Stomach (tissue), 9 donors: ENCODE results near the gene MKX. TPM values are rescaled to one million over a fixed set of nuclear protein-coding genes. Genes with fewer than 3 reads are reported as not detected.
A peak's percentile ranks its signal among the peaks of the same experiment; 100 is the strongest.

ENCODE experiments used
- DNase-seq, 2 donors: peaks; one replicate each; pipeline versions ENCODE4 v3.0.0 to v3.0.0-alpha.2; 2013 to 2019
- H3K27ac ChIP-seq, 5 donors: fragments of 200-600 bp in 4 of 5; sonication (generic) in 4 of 5; one replicate each; pipeline ENCODE4 v1.5.1; 2013 to 2019; ENCODE audit warnings: mild to moderate bottlenecking in 1 of 5, moderate library complexity in 1 of 5
- H3K27me3 ChIP-seq, 3 donors: fragments of 200-600 bp; sonication (generic); one replicate each; pipeline ENCODE4 v1.5.1; 2017 to 2019; ENCODE audit warnings: mixed run types in 1 of 3
- H3K36me3 ChIP-seq, 4 donors: fragments of 200-600 bp; sonication (generic); 1 replicate in 3 of 4; 2 replicates in 1 of 4; pipeline ENCODE4 v1.5.1; 2016 to 2019
- H3K4me1 ChIP-seq, 4 donors: fragments of 200-600 bp; sonication (generic); one replicate each; pipeline ENCODE4 v1.5.1; 2016 to 2019
- H3K4me3 ChIP-seq, 4 donors: fragments of 200-600 bp; sonication (generic) in 3 of 4; one replicate each; pipeline ENCODE4 v1.5.1; 2016 to 2019; ENCODE audit warnings: mild to moderate bottlenecking in 1 of 4
- H3K9me3 ChIP-seq, 4 donors: fragments of 200-600 bp; sonication (generic); one replicate each; pipeline ENCODE4 v1.5.1; 2016 to 2019
- CTCF ChIP-seq, 7 experiments: fragments of 450-650 bp in 4 of 7; fragments of 200-600 bp in 3 of 7; sonication (generic) in 3 of 7; IDR thresholded peaks; one replicate each; pipeline ENCODE4 v1.5.1; 2016 to 2019; ENCODE audit warnings: antibody characterized with exemption in 7 of 7, control low read depth in 2 of 7, mild to moderate bottlenecking in 1 of 7
- EP300 ChIP-seq: sonication (generic); formaldehyde crosslinking; IDR thresholded peaks from one replicate; pipeline ENCODE4 v1.6.1; 2017; ENCODE audit warnings: antibody characterized with exemption
- POLR2A ChIP-seq, 4 donors: fragments of 450-650 bp; IDR thresholded peaks; one replicate each; pipeline ENCODE4 v1.6.1; 2016; ENCODE audit warnings: antibody characterized with exemption in 4 of 4, control low read depth in 2 of 4, mild to moderate bottlenecking in 1 of 4, moderate library complexity in 1 of 4
- POLR2AphosphoS5 ChIP-seq, 3 donors: sonication (generic); formaldehyde crosslinking; IDR thresholded peaks; one replicate each; pipeline ENCODE4 v1.6.1; 2016; ENCODE audit warnings: antibody characterized with exemption in 3 of 3
- WGBS, 5 donors: extraction: QIAGEN DNeasy Blood & Tissue Kit in 3 of 5; methylation state at CpG; one replicate each; pipeline versions ENCODE4 v1.1.5 to v1.1.7; 2013 to 2018; 5-methylcytosine and 5-hydroxymethylcytosine counted together
- intact Hi-C: fragments of 100-400 bp; cut with DNase I; formaldehyde crosslinking; loops from one replicate; pipeline ENCODE4 v1.15.1; 2023; ENCODE audit warnings: low total_unique reads
- polyA plus RNA-seq, 3 donors: library from polyadenylated mRNA; stranded (reverse); fragments of 200-250 nt; gene quantifications; one replicate each; pipeline ENCODE4 v1.2.3, GENCODE V29; 2013
- total RNA-seq, 5 donors: library from RNA; depleted of rRNA; stranded (reverse); fragments of >200 nt; gene quantifications; one replicate each; pipeline versions ENCODE4 v1.1.0 to v1.2.3, GENCODE V29; 2014 to 2016
- donor health status: healthy with polysubstance abuse.
- donor health status: Bipolar disorder and iron deficiency.
- donor health status: healthy.

The MKX gene
- total and polyA plus RNA-seq, 8 donors = 0.06 to 24.1 (median 2.4) TPM; not detected in 2

GRCh38 chr10:27741173-27742091, 4.2 kb downstream of the MKX start:
- intact Hi-C loops = loop anchor here (5.0 kb wide), 1 partner anchor 436 kb away; no protein-coding TSS in a partner anchor
- Histone ChIP-seq H3K4me1 (peaks cover 50 to 56% (median 54%) of the 10 kb centered on the region in 4 donors), H3K27ac (peak overlapping the region in 2 of 5 donors; percentile 86 to 93), H3K4me3 (peak overlapping the region; percentile 60 to 77 (median 72)), H3K9me3 (no peaks in the 10 kb centered on the region), H3K36me3 (no peaks in the 10 kb centered on the region), H3K27me3 (peaks cover 0 to 72% (median 55%) of the 10 kb centered on the region in 3 donors)
- WGBS, 5 donors = 11 to 44% (median 16%) methylated on average over 42 to 55 of the region's 55 CpGs
- TF ChIP-seq EP300 = no peak
- peak in 1 of 2 donors; percentile 26 for DNase-seq

GRCh38 chr10:27736396-27736795, 9.2 kb downstream of the MKX start:
- Histone ChIP-seq H3K9me3 (no peaks in the 10 kb centered on the region), H3K4me1 (peaks cover 3 to 6% (median 5%) of the 10 kb centered on the region in 4 donors), H3K4me3 (no peak overlapping the region), H3K27me3 (peaks cover 0 to 21% (median 7%) of the 10 kb centered on the region in 3 donors), H3K27ac (no peak overlapping the region), H3K36me3 (no peaks in the 10 kb centered on the region)
- intact Hi-C loops = no loop called here
- TF ChIP-seq EP300 (no peak), CTCF (IDR thresholded peaks at IDR 0.05) (no peak), POLR2AphosphoS5 (IDR thresholded peaks at IDR 0.05) (no peak), POLR2A (IDR thresholded peaks at IDR 0.05) (no peak)
- no peak for DNase-seq
- WGBS, 5 donors = 72 to 89% (median 77%) methylated on average over 1 of the region's 1 CpG

- TF ChIP-seq POLR2AphosphoS5 (IDR thresholded peaks at IDR 0.05) = no peak
- no peak for TF ChIP-seq POLR2A (IDR thresholded peaks at IDR 0.05)
- TF ChIP-seq EP300 = no peak
- TF ChIP-seq CTCF (IDR thresholded peaks at IDR 0.05) = no peak
- WGBS, 5 donors = 87 to 100% (median 98%) methylated on average over 1 of the region's 1 CpG
- Histone ChIP-seq H3K27ac (no peak overlapping the region), H3K36me3 (no peaks in the 10 kb centered on the region), H3K4me1 (no peaks in the 10 kb centered on the region), H3K27me3 (no peaks in the 10 kb centered on the region), H3K9me3 (no peaks in the 10 kb centered on the region), H3K4me3 (no peak overlapping the region)
- DNase-seq = no peak
- intact Hi-C loops = no loop called here
Observed at GRCh38 chr10:27730041-27730440, 15.6 kb downstream of the MKX start.

GRCh38 chr10:27728338-27728737, 17.3 kb downstream of the MKX start:
- TF ChIP-seq EP300 (no peak), CTCF (IDR thresholded peaks at IDR 0.05) (no peak), POLR2A (IDR thresholded peaks at IDR 0.05) (no peak), POLR2AphosphoS5 (IDR thresholded peaks at IDR 0.05) (no peak)
- Histone ChIP-seq H3K27ac (no peak overlapping the region), H3K4me1 (peaks cover 0 to 4% (median 0%) of the 10 kb centered on the region in 4 donors), H3K4me3 (no peak overlapping the region), H3K9me3 (no peaks in the 10 kb centered on the region), H3K36me3 (no peaks in the 10 kb centered on the region), H3K27me3 (no peaks in the 10 kb centered on the region)
- 69 to 76% (median 71%) methylated on average over 3 of the region's 3 CpGs for WGBS, 5 donors
- DNase-seq = no peak
- intact Hi-C loops = no loop called here
